ENCODE results near the gene MPPED1. TPM values are rescaled to one million over a fixed set of nuclear protein-coding genes. Genes with fewer than 3 reads are reported as not detected.

MPPED1 gene
- total and polyA plus RNA-seq, 2 donors (not counting 1 experiment from before 2014, with no cell fraction given), result not detected

- Histone ChIP-seq H3K4me1 (ENCODE audit: control insufficient read depth, extremely low read depth, insufficient read depth, low read length) (no peaks in the 10 kb centered on the region), H3K9me3 (ENCODE audit: control insufficient read depth, insufficient read depth, low read depth, low read length) (no peaks in the 10 kb centered on the region)
- DNase-seq (ENCODE audit: low read depth in 2 of 2), result no peak
Observed at GRCh38 chr22:43497956-43498855, 86.4 kb downstream of the MPPED1 start.

DNA sequence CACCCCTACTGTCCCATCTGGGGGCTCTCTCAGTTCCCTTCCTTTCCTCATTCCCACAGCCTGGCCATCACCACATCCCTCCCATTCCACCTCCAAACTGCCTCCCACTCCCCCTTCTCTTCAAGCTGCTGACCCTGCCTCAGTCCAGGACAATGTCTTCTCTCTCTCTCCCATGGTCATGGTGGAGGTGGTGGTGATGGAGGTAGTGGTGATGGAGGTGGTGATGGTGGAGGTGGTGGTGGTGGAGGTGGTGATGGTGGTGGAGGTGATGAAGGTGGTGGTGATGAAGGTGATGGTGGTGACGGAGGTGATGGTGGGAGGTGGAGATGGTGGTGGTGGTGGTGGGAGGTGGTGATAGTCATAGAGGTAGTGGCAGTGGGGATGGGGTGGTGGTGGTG lies 87.0 kb downstream of the MPPED1 start:
- DNase-seq (ENCODE audit: low read depth in 2 of 2), result no peak
- no peak overlapping the region for H3K4me3 ChIP-seq (replicated peaks in 1 of 4; ENCODE audit: control extremely low read depth in 1 of 4, insufficient read depth in 1 of 4, low read depth in 3 of 4, low read length in 4 of 4)
- no peak overlapping the region for H3K4me2 ChIP-seq (ENCODE audit: extremely low read depth, insufficient read depth, low read length)
- H3K27me3 ChIP-seq (ENCODE audit: control insufficient read depth, insufficient read depth, low read length), result no peaks in the 10 kb centered on the region
- no peak overlapping the region for H2AFZ ChIP-seq (ENCODE audit: low read length)
- no peaks in the 10 kb centered on the region for H3K36me3 ChIP-seq (ENCODE audit: control insufficient read depth, insufficient read depth, low read length)
- no peaks in the 10 kb centered on the region for H3K4me1 ChIP-seq (ENCODE audit: control insufficient read depth, extremely low read depth, insufficient read depth, low read length)
- no peaks in the 10 kb centered on the region for H3K79me2 ChIP-seq (ENCODE audit: control insufficient read depth, insufficient read depth, low read length)
- TF ChIP-seq, protein P1, sequence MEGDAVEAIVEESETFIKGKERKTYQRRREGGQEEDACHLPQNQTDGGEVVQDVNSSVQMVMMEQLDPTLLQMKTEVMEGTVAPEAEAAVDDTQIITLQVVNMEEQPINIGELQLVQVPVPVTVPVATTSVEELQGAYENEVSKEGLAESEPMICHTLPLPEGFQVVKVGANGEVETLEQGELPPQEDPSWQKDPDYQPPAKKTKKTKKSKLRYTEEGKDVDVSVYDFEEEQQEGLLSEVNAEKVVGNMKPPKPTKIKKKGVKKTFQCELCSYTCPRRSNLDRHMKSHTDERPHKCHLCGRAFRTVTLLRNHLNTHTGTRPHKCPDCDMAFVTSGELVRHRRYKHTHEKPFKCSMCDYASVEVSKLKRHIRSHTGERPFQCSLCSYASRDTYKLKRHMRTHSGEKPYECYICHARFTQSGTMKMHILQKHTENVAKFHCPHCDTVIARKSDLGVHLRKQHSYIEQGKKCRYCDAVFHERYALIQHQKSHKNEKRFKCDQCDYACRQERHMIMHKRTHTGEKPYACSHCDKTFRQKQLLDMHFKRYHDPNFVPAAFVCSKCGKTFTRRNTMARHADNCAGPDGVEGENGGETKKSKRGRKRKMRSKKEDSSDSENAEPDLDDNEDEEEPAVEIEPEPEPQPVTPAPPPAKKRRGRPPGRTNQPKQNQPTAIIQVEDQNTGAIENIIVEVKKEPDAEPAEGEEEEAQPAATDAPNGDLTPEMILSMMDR (conservative IDR thresholded peaks at IDR 0.05 in 1 of 2, IDR thresholded peaks at IDR 0.05 in 1 of 2; ENCODE audit: low read depth in 1 of 2, low read length in 2 of 2), result no peak
- TF ChIP-seq EZH2 (IDR thresholded peaks at IDR 0.05; ENCODE audit: low read length, missing control alignments), result no peak
- no peaks in the 10 kb centered on the region for H3K9me3 ChIP-seq (ENCODE audit: control insufficient read depth, insufficient read depth, low read depth, low read length)
- H3K9ac ChIP-seq (ENCODE audit: insufficient read depth, low read length), result no peak overlapping the region
- no peaks in the 10 kb centered on the region for H4K20me1 ChIP-seq (ENCODE audit: control insufficient read depth, extremely low read depth, insufficient read depth, low read length)
- H3K27ac ChIP-seq (ENCODE audit: insufficient read depth, low read length), result no peak overlapping the region

More at GRCh38 chr22:43497956-43498855, 86.4 kb downstream of the MPPED1 start:
- H3K79me2 ChIP-seq (ENCODE audit: control insufficient read depth, insufficient read depth, low read length), result no peaks in the 10 kb centered on the region
- H2AFZ ChIP-seq (ENCODE audit: low read length), result no peak overlapping the region
- no peak overlapping the region for H3K27ac ChIP-seq (ENCODE audit: insufficient read depth, low read length)
- TF ChIP-seq, protein P1 (conservative IDR thresholded peaks at IDR 0.05 in 1 of 2, IDR thresholded peaks at IDR 0.05 in 1 of 2; ENCODE audit: low read depth in 1 of 2, low read length in 2 of 2), result no peak
- TF ChIP-seq EZH2 (IDR thresholded peaks at IDR 0.05; ENCODE audit: low read length, missing control alignments), result no peak
- no peaks in the 10 kb centered on the region for H3K36me3 ChIP-seq (ENCODE audit: control insufficient read depth, insufficient read depth, low read length)
- no peaks in the 10 kb centered on the region for H4K20me1 ChIP-seq (ENCODE audit: control insufficient read depth, extremely low read depth, insufficient read depth, low read length)
- H3K4me2 ChIP-seq (ENCODE audit: extremely low read depth, insufficient read depth, low read length), result no peak overlapping the region
- no peak overlapping the region for H3K9ac ChIP-seq (ENCODE audit: insufficient read depth, low read length)
- no peaks in the 10 kb centered on the region for H3K27me3 ChIP-seq (ENCODE audit: control insufficient read depth, insufficient read depth, low read length)
- no peak overlapping the region for H3K4me3 ChIP-seq (replicated peaks in 1 of 4; ENCODE audit: control extremely low read depth in 1 of 4, insufficient read depth in 1 of 4, low read depth in 3 of 4, low read length in 4 of 4)

GRCh38 chr22:43500792-43501785 lies 89.3 kb downstream of the MPPED1 start:
- H3K4me1 ChIP-seq (ENCODE audit: control insufficient read depth, extremely low read depth, insufficient read depth, low read length), result no peaks in the 10 kb centered on the region
- no peak overlapping the region for H2AFZ ChIP-seq (ENCODE audit: low read length)
- H4K20me1 ChIP-seq (ENCODE audit: control insufficient read depth, extremely low read depth, insufficient read depth, low read length), result no peaks in the 10 kb centered on the region
- H3K4me3 ChIP-seq (replicated peaks in 1 of 4; ENCODE audit: control extremely low read depth in 1 of 4, insufficient read depth in 1 of 4, low read depth in 3 of 4, low read length in 4 of 4), result no peak overlapping the region
- TF ChIP-seq, protein P1 (conservative IDR thresholded peaks at IDR 0.05 in 1 of 2, IDR thresholded peaks at IDR 0.05 in 1 of 2; ENCODE audit: low read depth in 1 of 2, low read length in 2 of 2), result no peak
- TF ChIP-seq EZH2 (IDR thresholded peaks at IDR 0.05; ENCODE audit: low read length, missing control alignments), result no peak
- H3K27me3 ChIP-seq (ENCODE audit: control insufficient read depth, insufficient read depth, low read length), result no peaks in the 10 kb centered on the region
- DNase-seq (ENCODE audit: low read depth in 2 of 2), result no peak
- H3K9me3 ChIP-seq (ENCODE audit: control insufficient read depth, insufficient read depth, low read depth, low read length), result peaks cover 2% of the 10 kb centered on the region
- no peak overlapping the region for H3K27ac ChIP-seq (ENCODE audit: insufficient read depth, low read length)
- H3K36me3 ChIP-seq (ENCODE audit: control insufficient read depth, insufficient read depth, low read length), result no peaks in the 10 kb centered on the region
- no peak overlapping the region for H3K4me2 ChIP-seq (ENCODE audit: extremely low read depth, insufficient read depth, low read length)
- H3K9ac ChIP-seq (ENCODE audit: insufficient read depth, low read length), result no peak overlapping the region
- no peaks in the 10 kb centered on the region for H3K79me2 ChIP-seq (ENCODE audit: control insufficient read depth, insufficient read depth, low read length)
